Transverse colon (tissue), 3 donors: ENCODE measurements around the gene HBEGF.

Experiments
- CTCF ChIP-seq, 5 experiments: fragments of 200-600 bp in 3 of 5; fragments of 450-650 bp in 2 of 5; sonication (generic) in 3 of 5; IDR thresholded peaks; 1 replicate in 2 of 5; 2 replicates in 3 of 5; pipeline ENCODE4 v1.5.1; 2016 to 2017; ENCODE audit warnings: antibody characterized with exemption in 5 of 5, inconsistent platforms in 3 of 5, mild to moderate bottlenecking in 2 of 5, moderate library complexity in 1 of 5
- EP300 ChIP-seq: sonication (generic); formaldehyde crosslinking; IDR thresholded peaks from one replicate; pipeline ENCODE4 v1.6.1; 2017; ENCODE audit warnings: antibody characterized with exemption, low read depth

GRCh38 chr5:140287801-140288521 lies 58.4 kb downstream of the HBEGF start:
- TF ChIP-seq EP300: no peak
- TF ChIP-seq CTCF (IDR thresholded peaks at IDR 0.05): no peak
